H9 (cell line): ENCODE results near the gene ASPSCR1. TPM values are rescaled to one million over a fixed set of nuclear protein-coding genes. Genes with fewer than 3 reads are reported as not detected.

Experiments used
- DNase-seq: peaks from one replicate; pipeline ENCODE4 v3.0.0-alpha.2; 2017
- H2AFZ ChIP-seq: one replicate; pipeline ENCODE4 v1.6.1; 2013; ENCODE audit warnings: mild to moderate bottlenecking, low read length, control low read depth, moderate library complexity
- H2AK5ac ChIP-seq: 2 replicates; pipeline ENCODE4 v1.6.1; 2013; ENCODE audit warnings: low read length, control low read depth, mixed read lengths; ENCODE audit not compliant: insufficient read length
- H2BK120ac ChIP-seq: one replicate; pipeline ENCODE4 v1.6.1; 2013; ENCODE audit warnings: low read depth, mild to moderate bottlenecking, low read length, control low read depth, inconsistent platforms; ENCODE audit not compliant: poor library complexity, severe bottlenecking
- H2BK12ac ChIP-seq: 2 replicates; pipeline ENCODE4 v1.6.1; 2013; ENCODE audit warnings: low read length, control low read depth, mixed read lengths, low read depth; ENCODE audit not compliant: insufficient read length
- H2BK15ac ChIP-seq: 2 replicates; pipeline ENCODE4 v1.6.1; 2013; ENCODE audit warnings: low read depth, low read length, control low read depth
- H2BK20ac ChIP-seq: one replicate; pipeline ENCODE4 v1.6.1; 2013; ENCODE audit warnings: low read depth, mild to moderate bottlenecking, low read length, control low read depth, inconsistent platforms; ENCODE audit not compliant: poor library complexity, severe bottlenecking
- H2BK5ac ChIP-seq: 2 replicates; pipeline ENCODE4 v1.6.1; 2013; ENCODE audit warnings: low read length, control low read depth, mixed read lengths; ENCODE audit not compliant: insufficient read length
- H3K14ac ChIP-seq: 2 replicates; pipeline ENCODE4 v1.6.1; 2013; ENCODE audit warnings: low read length, control low read depth; ENCODE audit not compliant: insufficient read depth
- H3K18ac ChIP-seq: 2 replicates; pipeline ENCODE4 v1.6.1; 2013; ENCODE audit warnings: low read depth, mild to moderate bottlenecking, mixed read lengths, low read length, control low read depth; ENCODE audit not compliant: insufficient read length
- H3K23ac ChIP-seq: 2 replicates; pipeline ENCODE4 v1.6.1; 2013; ENCODE audit warnings: low read length, control low read depth, mixed read lengths, low read depth; ENCODE audit not compliant: insufficient read length
- H3K23me2 ChIP-seq: 2 replicates; pipeline ENCODE4 v1.6.1; 2013; ENCODE audit warnings: low read depth, mild to moderate bottlenecking, mixed read lengths, low read length, control low read depth; ENCODE audit not compliant: insufficient read length, poor library complexity, severe bottlenecking
- H3K27ac ChIP-seq: 2 replicates; pipeline ENCODE4 v1.5.1; 2013; ENCODE audit warnings: low read length, control low read depth, mixed read lengths, low read depth; ENCODE audit not compliant: insufficient read length
- H3K27me3 ChIP-seq: 2 replicates; pipeline ENCODE4 v1.6.1; 2013; ENCODE audit warnings: low read length, control low read depth, inconsistent platforms; ENCODE audit not compliant: insufficient read depth
- H3K4ac ChIP-seq: 2 replicates; pipeline ENCODE4 v1.6.1; 2013; ENCODE audit warnings: low read depth, mild to moderate bottlenecking, control low read depth, inconsistent platforms, low read length, moderate library complexity
- H3K4me1 ChIP-seq: 2 replicates; pipeline ENCODE4 v1.6.1; 2013; ENCODE audit warnings: low read length, control low read depth, inconsistent platforms; ENCODE audit not compliant: insufficient read depth
- H3K4me2 ChIP-seq: 2 replicates; pipeline ENCODE4 v1.6.1; 2013; ENCODE audit warnings: low read length, control low read depth, mixed read lengths; ENCODE audit not compliant: insufficient read length, insufficient read depth
- H3K56ac ChIP-seq: 2 replicates; pipeline ENCODE4 v1.6.1; 2013; ENCODE audit warnings: low read depth, mild to moderate bottlenecking, mixed read lengths, low read length, control low read depth; ENCODE audit not compliant: insufficient read length
- H3K79me1 ChIP-seq: 2 replicates; pipeline ENCODE4 v1.6.1; 2013; ENCODE audit warnings: low read depth, mild to moderate bottlenecking, moderate library complexity, low read length, control low read depth, inconsistent platforms; ENCODE audit not compliant: insufficient read depth, poor library complexity, severe bottlenecking
- H3K79me2 ChIP-seq: 2 replicates; pipeline ENCODE4 v1.6.1; 2013; ENCODE audit warnings: low read length, control low read depth, inconsistent platforms; ENCODE audit not compliant: insufficient read depth
- H3K9ac ChIP-seq: 2 replicates; pipeline ENCODE4 v1.6.1; 2013; ENCODE audit warnings: low read length, control low read depth, mixed read lengths; ENCODE audit not compliant: insufficient read length; ENCODE audit errors: extremely low read depth
- H3K9me3 ChIP-seq: one replicate; pipeline ENCODE4 v1.6.1; 2013; ENCODE audit warnings: low read depth, low read length, inconsistent platforms; ENCODE audit not compliant: control insufficient read depth
- H3T11ph ChIP-seq: one replicate; pipeline ENCODE4 v1.6.1; 2013; ENCODE audit warnings: mild to moderate bottlenecking, low read length, control low read depth, inconsistent platforms
- H4K20me1 ChIP-seq: one replicate; pipeline ENCODE4 v1.6.1; 2013; ENCODE audit not compliant: control insufficient read depth, insufficient read length, insufficient read depth
- H4K5ac ChIP-seq: 2 replicates; pipeline ENCODE4 v1.6.1; 2013; ENCODE audit warnings: low read depth, mild to moderate bottlenecking, mixed read lengths, low read length, control low read depth; ENCODE audit not compliant: insufficient read length
- H4K8ac ChIP-seq: replicated peaks from 2 replicates; pipeline ENCODE4 v1.6.1; 2013; ENCODE audit warnings: low read length, control low read depth, mixed read lengths, low read depth; ENCODE audit not compliant: insufficient read length
- H4K91ac ChIP-seq: 2 replicates; pipeline ENCODE4 v1.6.1; 2013; ENCODE audit warnings: low read depth, mild to moderate bottlenecking, moderate library complexity, mixed read lengths, low read length, control low read depth; ENCODE audit not compliant: insufficient read length
- H3K27ac Mint-ChIP-seq, 3 experiments: 2 replicates in 2 of 3; 3 replicates in 1 of 3; pipeline ENCODE4 v1.8.0; 2020 to 2021; ENCODE audit warnings: mixed read lengths in 3 of 3, mild to moderate bottlenecking in 1 of 3, moderate library complexity in 1 of 3
- H3K27me3 Mint-ChIP-seq: 2 replicates; pipeline ENCODE4 v1.8.0; 2021; ENCODE audit warnings: low read depth, mild to moderate bottlenecking, moderate library complexity, mixed read lengths
- H3K36me3 Mint-ChIP-seq, 3 experiments: 2 replicates in 2 of 3; 3 replicates in 1 of 3; pipeline ENCODE4 v1.8.0; 2020 to 2021; ENCODE audit warnings: low read depth in 3 of 3, mixed read lengths in 3 of 3; ENCODE audit not compliant: insufficient read depth in 1 of 3
- H3K4me1 Mint-ChIP-seq, 2 experiments: 2 replicates each; pipeline ENCODE4 v1.8.0; 2020; ENCODE audit warnings: mixed read lengths in 2 of 2
- H3K4me3 Mint-ChIP-seq, 2 experiments: 2 replicates in 1 of 2; 3 replicates in 1 of 2; pipeline ENCODE4 v1.8.0; 2020 to 2021; ENCODE audit warnings: mild to moderate bottlenecking in 2 of 2, mixed read lengths in 2 of 2, moderate library complexity in 1 of 2
- H3K9me3 Mint-ChIP-seq, 2 experiments: 2 replicates in 1 of 2; 3 replicates in 1 of 2; pipeline ENCODE4 v1.8.0; 2020; ENCODE audit warnings: mild to moderate bottlenecking in 2 of 2, mixed read lengths in 2 of 2, moderate library complexity in 1 of 2
- WGBS: extraction: QIAGEN DNeasy Blood & Tissue Kit; methylation state at CpG from one replicate; pipeline ENCODE4 v1.1.7; 2013; ENCODE audit warnings: missing lambda C conversion rate, low lambda C conversion rate, mixed read lengths; ENCODE audit not compliant: insufficient read length; ENCODE audit errors: extremely low coverage; 5-methylcytosine and 5-hydroxymethylcytosine counted together
- total RNA-seq: library from RNA; stranded (reverse); gene quantifications from 2 replicates; pipeline ENCODE4 v1.2.1, GENCODE V29; 2021
- TF ChIP-seq, protein P1 (sequence below): fragments of 200-600 bp; sonication (generic); conservative IDR thresholded peaks from 3 replicates; pipeline ENCODE4 v1.8.0; 2021; ENCODE audit warnings: antibody characterized with exemption, mild to moderate bottlenecking

The ASPSCR1 gene
- total RNA-seq, 1 experiment from 2014 or later: 50.9 TPM

DNA sequence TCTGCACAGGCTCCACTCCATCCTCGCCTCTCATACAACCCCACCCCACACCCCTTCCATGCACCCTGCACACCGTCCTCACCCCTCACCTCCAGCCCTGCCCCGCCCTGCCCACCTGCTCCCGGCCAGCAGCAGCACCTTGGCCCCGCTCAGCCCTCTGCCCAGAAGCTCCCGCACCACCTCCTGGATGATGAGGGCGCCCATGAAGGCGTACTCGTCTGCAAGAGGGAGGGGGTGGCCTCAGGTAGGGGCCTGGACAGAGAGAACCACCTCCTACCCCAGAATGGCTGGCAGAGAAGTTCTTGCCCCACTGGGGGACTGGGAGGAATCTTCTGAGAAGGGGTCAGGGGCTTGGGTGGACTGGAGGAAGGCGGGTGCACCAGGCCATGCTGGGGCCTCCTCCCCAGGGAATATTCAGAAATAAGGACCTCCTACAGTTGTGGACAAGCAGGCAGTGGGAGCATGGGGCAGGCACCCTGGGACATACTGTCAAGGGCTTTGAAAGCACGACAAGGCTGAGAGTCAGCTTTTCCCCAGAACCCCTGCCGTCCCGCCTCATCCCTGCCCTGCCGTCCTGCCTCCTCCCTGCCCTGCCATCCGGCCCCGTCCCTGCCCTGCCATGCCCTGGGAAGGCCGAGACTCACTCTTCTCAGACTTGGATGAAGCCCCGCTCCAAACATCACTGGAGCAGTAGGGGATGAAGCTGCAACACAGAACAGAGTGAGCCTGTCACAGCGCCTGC lies 19.6 kb upstream of the ASPSCR1 start:
- peaks cover 5 to 8% of the 10 kb centered on the region in 2 experiments for H3K4me1 Mint-ChIP-seq

More for the DNA sequence above, 19.6 kb upstream of the ASPSCR1 start:
- Histone ChIP-seq H2BK120ac (no peak overlapping the region), H2BK5ac (no peak overlapping the region), H3K27ac (no peak overlapping the region), H2AK5ac (no peak overlapping the region), H4K20me1 (no peaks in the 10 kb centered on the region), H4K91ac (no peak overlapping the region), H3K27me3 (peaks cover 33% of the 10 kb centered on the region; the same call in 1 of the 2 replicates), H2AFZ (no peak overlapping the region), H2BK12ac (no peak overlapping the region), H3T11ph (no peak overlapping the region), H3K79me2 (no peaks in the 10 kb centered on the region), H3K9me3 (no peaks in the 10 kb centered on the region), H2BK15ac (no peak overlapping the region), H3K18ac (no peak overlapping the region), H4K5ac (no peak overlapping the region), H3K14ac (no peak overlapping the region; the same call in 1 of the 2 replicates), H4K8ac (no peak overlapping the region), H2BK20ac (no peak overlapping the region), H3K9ac (no peak overlapping the region), H3K23ac (no peak overlapping the region), H3K4me1 (no peaks in the 10 kb centered on the region), H3K4ac (no peak overlapping the region), H3K56ac (no peak overlapping the region), H3K23me2 (peaks cover 3% of the 10 kb centered on the region), H3K79me1 (no peaks in the 10 kb centered on the region), H3K4me2 (no peak overlapping the region)
- TF ChIP-seq, protein P1, sequence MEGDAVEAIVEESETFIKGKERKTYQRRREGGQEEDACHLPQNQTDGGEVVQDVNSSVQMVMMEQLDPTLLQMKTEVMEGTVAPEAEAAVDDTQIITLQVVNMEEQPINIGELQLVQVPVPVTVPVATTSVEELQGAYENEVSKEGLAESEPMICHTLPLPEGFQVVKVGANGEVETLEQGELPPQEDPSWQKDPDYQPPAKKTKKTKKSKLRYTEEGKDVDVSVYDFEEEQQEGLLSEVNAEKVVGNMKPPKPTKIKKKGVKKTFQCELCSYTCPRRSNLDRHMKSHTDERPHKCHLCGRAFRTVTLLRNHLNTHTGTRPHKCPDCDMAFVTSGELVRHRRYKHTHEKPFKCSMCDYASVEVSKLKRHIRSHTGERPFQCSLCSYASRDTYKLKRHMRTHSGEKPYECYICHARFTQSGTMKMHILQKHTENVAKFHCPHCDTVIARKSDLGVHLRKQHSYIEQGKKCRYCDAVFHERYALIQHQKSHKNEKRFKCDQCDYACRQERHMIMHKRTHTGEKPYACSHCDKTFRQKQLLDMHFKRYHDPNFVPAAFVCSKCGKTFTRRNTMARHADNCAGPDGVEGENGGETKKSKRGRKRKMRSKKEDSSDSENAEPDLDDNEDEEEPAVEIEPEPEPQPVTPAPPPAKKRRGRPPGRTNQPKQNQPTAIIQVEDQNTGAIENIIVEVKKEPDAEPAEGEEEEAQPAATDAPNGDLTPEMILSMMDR: no peak
- Mint-ChIP-seq H3K4me3 (peak overlapping the region in 1 of 2 experiments; percentile 65; a peak in 1 of 5 replicates), H3K27me3 (peaks cover 65% of the 10 kb centered on the region), H3K27ac (no peak overlapping the region), H3K9me3 (peaks cover 0 to 4% of the 10 kb centered on the region in 2 experiments; a peak in 1 of 5 replicates), H3K36me3 (no peaks in the 10 kb centered on the region; a peak in 1 of 7 replicates)
- no peak for DNase-seq
- WGBS: no CpG with 5 or more reads among the region's 19 CpGs
